ENCODE measurements around the gene SCUBE1. TPM values are rescaled to one million over a fixed set of nuclear protein-coding genes. Genes with fewer than 3 reads are reported as not detected.
"Not testable (repeated sequence)": the region's sequence is repeated elsewhere in the genome, so short reads cannot be mapped to it uniquely, and the experiment has no call there.

Gene SCUBE1
- total RNA-seq, 1 donor from 2014 or later: not detected

DNA sequence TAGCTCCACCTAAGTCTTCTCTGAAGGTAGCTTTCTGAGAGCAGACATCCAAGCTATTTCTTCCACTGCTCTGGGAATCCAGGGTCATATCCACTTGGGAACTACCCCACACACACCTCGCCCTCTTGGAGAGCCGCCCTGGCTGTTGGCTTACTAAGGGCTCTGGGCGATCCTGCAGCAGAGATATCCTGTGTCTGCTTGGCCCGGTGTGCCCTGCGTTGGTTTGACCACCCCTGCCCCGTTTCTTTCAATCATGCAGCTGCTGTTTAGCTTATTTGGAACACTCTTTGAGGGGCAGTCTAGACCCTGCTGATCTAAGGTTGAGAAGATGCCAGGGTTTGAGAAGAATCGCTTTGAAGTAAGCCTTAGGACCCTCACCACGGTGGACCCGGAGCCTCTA is 17.4 kb upstream of the SCUBE1 start:
- H3K4me3 ChIP-seq (ENCODE audit: low read depth, low read length): no peak overlapping the region
- TF ChIP-seq, protein P1, sequence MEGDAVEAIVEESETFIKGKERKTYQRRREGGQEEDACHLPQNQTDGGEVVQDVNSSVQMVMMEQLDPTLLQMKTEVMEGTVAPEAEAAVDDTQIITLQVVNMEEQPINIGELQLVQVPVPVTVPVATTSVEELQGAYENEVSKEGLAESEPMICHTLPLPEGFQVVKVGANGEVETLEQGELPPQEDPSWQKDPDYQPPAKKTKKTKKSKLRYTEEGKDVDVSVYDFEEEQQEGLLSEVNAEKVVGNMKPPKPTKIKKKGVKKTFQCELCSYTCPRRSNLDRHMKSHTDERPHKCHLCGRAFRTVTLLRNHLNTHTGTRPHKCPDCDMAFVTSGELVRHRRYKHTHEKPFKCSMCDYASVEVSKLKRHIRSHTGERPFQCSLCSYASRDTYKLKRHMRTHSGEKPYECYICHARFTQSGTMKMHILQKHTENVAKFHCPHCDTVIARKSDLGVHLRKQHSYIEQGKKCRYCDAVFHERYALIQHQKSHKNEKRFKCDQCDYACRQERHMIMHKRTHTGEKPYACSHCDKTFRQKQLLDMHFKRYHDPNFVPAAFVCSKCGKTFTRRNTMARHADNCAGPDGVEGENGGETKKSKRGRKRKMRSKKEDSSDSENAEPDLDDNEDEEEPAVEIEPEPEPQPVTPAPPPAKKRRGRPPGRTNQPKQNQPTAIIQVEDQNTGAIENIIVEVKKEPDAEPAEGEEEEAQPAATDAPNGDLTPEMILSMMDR (conservative IDR thresholded peaks at IDR 0.05; ENCODE audit: low read depth, low read length): no peak
- DNase-seq (ENCODE audit: low read depth): no peak

DNA sequence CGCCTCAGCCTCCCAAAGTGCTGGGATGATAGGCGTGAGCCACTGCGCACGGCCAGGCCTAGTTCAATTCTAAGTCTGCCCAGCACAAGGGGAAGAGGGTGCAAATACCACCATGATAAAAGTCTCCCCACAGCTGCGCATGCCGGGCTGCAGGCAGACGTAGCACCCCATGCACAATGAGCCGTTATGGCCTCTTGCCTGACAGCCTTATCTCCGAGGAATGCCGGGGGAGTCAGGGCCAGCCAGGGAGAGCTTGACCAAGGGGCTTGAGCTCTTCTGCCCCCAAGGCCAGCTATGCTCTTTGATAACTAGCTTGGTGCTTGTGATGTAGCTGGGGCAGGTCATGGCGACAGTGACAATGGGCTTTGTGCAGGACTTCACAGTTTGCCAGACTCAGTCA is 13.7 kb upstream of the SCUBE1 start:
- TF ChIP-seq, protein P1 (conservative IDR thresholded peaks at IDR 0.05; ENCODE audit: low read depth, low read length): no peak
- H3K4me3 ChIP-seq (ENCODE audit: low read depth, low read length): no peak overlapping the region
- no peak for DNase-seq (ENCODE audit: low read depth)

DNA sequence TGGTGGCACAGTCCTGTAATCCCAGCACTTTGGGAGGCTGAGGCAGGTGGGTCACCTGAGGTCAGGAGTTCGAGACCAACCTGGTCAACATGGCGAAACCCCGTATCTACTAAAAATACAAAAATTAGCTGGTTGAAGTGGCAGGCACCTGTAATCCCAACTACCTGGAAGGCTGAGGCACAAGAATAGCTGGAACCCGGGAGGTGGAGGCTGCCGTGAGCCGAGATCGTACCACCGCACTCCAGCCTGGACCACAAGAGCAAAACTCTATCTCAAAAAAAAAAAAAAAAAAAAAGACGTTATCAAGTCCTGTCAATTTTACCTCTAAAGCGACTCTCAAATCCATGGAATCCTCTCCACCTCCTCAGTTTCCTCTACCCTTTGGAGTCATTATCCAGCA is 12.5 kb upstream of the SCUBE1 start:
- not testable (repeated sequence) for H3K4me3 ChIP-seq (ENCODE audit: low read depth, low read length); DNase-seq (ENCODE audit: low read depth)

DNA sequence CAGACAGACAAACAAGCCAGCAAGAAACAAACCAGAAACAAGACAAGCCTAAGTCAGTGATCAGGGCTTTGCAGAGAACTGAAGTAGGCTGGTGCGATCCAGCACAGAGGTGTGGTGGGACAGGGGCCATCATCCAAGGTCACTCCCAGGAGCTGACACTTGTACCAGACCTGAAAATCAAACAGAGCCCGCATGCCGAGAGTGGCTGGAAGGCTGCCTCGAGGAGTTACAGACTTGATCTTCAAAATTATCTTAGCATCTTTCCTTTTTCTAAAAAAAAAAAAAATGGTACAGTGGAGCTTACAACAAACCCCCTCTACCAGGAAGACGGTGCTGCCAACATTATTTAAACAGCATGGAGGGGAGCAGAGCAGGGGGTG is 8.8 kb upstream of the SCUBE1 start:
- TF ChIP-seq, protein P1 (conservative IDR thresholded peaks at IDR 0.05; ENCODE audit: low read depth, low read length): no peak

DNA sequence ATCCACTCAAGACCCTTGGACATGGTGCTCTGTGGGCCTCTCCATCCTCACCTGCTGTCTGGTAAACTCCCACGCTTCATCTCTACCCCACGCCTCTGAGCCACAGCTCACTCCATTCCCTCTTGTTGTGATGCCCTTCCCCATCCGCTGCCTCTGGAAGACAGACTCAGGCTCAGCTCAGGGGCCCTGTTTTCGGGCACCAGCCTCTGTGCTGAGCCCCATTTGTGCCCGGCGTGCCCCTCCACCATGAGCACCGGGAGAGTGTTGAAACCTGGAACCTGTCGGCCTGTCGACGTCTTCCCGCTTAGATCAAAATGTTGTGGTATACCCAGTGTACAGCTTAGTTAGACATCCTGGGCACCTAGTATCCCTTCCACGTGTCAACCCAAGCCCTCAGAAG is 6.5 kb upstream of the SCUBE1 start:
- no peak for DNase-seq (ENCODE audit: low read depth)
- TF ChIP-seq, protein P1 (conservative IDR thresholded peaks at IDR 0.05; ENCODE audit: low read depth, low read length): no peak
- H3K4me3 ChIP-seq (ENCODE audit: low read depth, low read length): no peak overlapping the region

More for the DNA sequence above, 8.8 kb upstream of the SCUBE1 start:
- no peak overlapping the region for H3K4me3 ChIP-seq (ENCODE audit: low read depth, low read length)
- DNase-seq (ENCODE audit: low read depth): no peak

DNA sequence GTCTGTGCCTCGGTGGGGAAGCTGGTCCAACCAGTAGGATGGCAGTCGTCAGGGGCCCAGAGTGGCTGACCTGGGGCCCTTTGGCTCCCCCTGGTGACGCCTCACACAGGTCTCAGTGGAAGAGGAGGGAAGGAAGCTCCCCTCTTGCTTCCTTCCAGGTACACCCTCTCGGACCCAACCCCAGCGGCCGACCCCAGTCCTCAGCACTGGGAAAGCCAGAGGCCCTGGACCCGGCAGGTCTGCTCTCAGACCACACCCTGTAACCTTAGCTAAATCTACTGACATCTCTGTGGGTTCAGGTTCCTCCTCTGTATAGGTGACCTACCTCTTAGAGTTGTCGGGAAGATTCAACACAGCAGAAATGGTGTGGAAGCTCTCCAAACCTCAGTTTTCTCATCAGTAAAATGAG is 3.4 kb upstream of the SCUBE1 start:
- H3K4me3 ChIP-seq (ENCODE audit: low read depth, low read length): no peak overlapping the region
- no peak for DNase-seq (ENCODE audit: low read depth)
- TF ChIP-seq, protein P1 (conservative IDR thresholded peaks at IDR 0.05; ENCODE audit: low read depth, low read length): peak; percentile 74

DNA sequence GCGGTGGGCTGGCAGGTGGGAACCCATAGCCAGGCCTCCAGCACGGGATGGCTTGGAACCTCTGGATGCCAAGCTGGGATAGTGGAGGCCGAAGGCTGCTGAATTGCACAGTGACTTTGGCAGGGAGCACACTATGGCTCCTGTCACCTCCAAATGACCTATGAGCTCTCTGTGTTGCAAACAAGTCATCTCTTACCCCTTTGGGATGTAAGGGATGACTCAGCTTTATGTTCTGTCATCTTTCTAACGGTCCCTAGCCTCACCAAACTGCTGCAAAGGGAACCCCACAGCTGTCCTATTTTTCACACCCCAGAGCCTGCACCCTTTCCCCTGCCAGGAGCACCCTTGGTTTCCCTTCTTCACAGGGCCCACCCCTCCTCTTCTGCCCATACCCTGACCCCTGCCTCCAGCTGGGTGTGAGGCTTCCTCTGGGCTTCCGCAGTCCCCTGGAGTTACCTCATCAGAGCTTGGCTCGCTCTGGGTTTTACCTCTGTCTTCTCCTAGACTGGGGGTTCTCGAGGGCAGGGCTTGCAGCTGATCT is 2.7 kb upstream of the SCUBE1 start:
- no peak for DNase-seq (ENCODE audit: low read depth)
- no peak overlapping the region for H3K4me3 ChIP-seq (ENCODE audit: low read depth, low read length)
- TF ChIP-seq, protein P1 (conservative IDR thresholded peaks at IDR 0.05; ENCODE audit: low read depth, low read length): no peak

All from epithelial cell of proximal tubule (primary cell).